Right ventricle myocardium inferior (tissue), 1 donor: Measurements from ENCODE around the gene AGRP. TPM values are rescaled to one million over a fixed set of nuclear protein-coding genes. Genes with fewer than 3 reads are reported as not detected.
A peak's percentile ranks its signal among the peaks of the same experiment; 100 is the strongest.
"Not testable (repeated sequence)": the region's sequence is repeated elsewhere in the genome, so short reads cannot be mapped to it uniquely, and the experiment has no call there.

Experiments
- ATAC-seq: fragments of 200-7000 bp; cut with Tn5 transposase; one replicate; pipeline ENCODE4 v1.9.1; 2020; ENCODE audit warnings: mild to moderate bottlenecking, moderate library complexity
- DNase-seq: peaks from one replicate; pipeline ENCODE4 v3.0.0; 2021; ENCODE audit errors: missing footprints
- intact Hi-C: fragments of 100-400 bp; cut with DNase I; formaldehyde crosslinking; loops from one replicate; pipeline ENCODE4 v1.11.0; 2022
- total RNA-seq: library from RNA; stranded (reverse); fragmentation: NEBNext Ultra II Directional; extraction: Animal tissue kit (Norgen Biotek cat#: 25700); gene quantifications from one replicate; pipeline ENCODE4 v1.2.1, GENCODE V29; 2021
- donor health status: DM: no; HTN: yes; CAD: no; lungs with severe emphysema.

AGRP gene
- total RNA-seq, 1 donor from 2014 or later = not detected

- DNase-seq, ATAC-seq: not testable (repeated sequence)
- intact Hi-C loops = loop anchor here (2.0 kb wide), 2 partner anchors 19 to 85 kb away; no protein-coding TSS in a partner anchor
Observed at GRCh38 chr16:67513892-67514291, 30.5 kb upstream of the AGRP start.

DNA sequence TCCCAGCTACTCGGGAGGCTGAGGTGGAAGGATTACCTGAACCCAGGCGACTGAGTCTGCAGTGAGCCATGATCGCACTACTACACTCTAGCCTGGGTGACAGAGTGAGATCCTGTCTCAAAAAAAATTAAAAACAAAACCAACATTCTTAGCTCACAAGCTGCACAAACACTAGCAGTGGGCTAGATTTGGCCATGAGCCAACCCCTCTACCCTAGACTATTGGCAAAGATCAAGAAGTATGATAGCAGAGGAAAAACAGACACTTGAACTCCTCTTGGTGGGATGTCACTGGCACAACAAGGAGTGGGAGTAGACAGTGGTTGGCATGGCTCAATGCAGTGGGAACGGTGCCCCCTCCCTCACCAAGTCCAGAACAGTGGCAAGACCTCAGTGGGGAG, 25.7 kb upstream of the AGRP start:
- ATAC-seq (no peak), DNase-seq (no peak)
- intact Hi-C loops = no loop called here

- ATAC-seq (no peak), DNase-seq (no peak)
- intact Hi-C loops = no loop called here
Observed at GRCh38 chr16:67506468-67506867, 23.1 kb upstream of the AGRP start.

GRCh38 chr16:67504031-67505021, 21.0 kb upstream of the AGRP start:
- ATAC-seq (peak; percentile 63), DNase-seq (peak; percentile 79)

GRCh38 chr16:67499106-67499505, 15.8 kb upstream of the AGRP start:
- intact Hi-C loops = no loop called here
- ATAC-seq (peak; percentile 90), DNase-seq (no peak)

More at GRCh38 chr16:67504031-67505021, 21.0 kb upstream of the AGRP start:
- intact Hi-C loops = no loop called here

DNA sequence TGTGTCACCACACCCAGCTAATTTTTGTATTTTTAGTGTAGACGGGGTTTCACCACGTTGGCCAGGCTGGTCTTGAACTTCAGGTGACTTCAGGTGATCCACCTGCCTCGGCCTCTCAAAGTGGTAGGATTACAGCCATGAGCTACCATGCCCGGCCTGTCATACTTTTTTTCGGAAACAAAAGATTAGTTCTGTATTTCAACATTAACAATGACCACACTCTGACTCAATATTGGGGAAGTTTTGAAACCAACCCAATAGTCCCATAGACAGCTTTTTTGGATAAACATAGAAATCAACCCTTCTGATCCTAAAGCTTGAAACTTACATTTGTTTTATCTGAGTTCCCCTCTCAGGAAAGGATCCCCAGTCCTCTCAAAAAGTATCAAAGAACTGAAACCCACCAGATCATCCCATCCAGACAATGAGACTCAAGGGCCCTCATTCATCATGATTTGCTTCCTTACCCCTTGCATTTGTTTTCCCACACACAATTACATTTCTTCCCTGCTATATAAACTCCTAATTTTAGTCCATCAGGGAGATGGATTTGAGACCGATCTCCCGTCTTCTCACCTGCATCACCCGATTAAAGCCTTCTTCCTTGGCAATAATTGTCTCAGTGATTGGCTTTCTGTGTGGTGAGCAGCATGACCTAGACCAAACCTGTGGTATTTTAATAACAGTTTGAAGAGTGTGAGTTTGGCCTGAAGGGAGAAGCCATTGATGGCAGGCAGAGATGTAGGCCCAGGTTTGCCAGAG, 7.2 kb upstream of the AGRP start:
- ATAC-seq (no peak), DNase-seq (no peak)
- intact Hi-C loops = no loop called here

- no peak for ATAC-seq
- no peak for DNase-seq
- intact Hi-C loops = no loop called here
Observed at GRCh38 chr16:67489401-67490083, 6.2 kb upstream of the AGRP start.

DNA sequence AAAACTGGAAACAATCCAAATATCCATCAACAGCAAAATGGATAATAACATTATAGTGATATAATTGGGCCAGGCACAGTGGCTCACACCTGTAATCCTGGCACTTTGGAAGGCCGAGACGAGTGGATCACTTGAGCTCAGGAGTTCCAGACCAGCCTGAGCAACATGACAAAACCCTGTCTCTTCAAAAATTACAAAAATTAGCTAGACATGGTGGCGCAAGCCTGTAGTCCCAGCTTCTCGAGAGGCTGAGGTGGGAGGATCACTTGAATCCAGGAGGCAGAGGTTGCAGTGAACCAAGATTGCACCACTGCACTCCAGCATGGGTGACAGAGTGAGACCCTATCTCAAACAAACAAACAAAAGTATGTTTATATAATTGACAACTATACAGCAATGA, 4.2 kb upstream of the AGRP start:
- intact Hi-C loops, ATAC-seq, DNase-seq: not testable (repeated sequence)

DNA sequence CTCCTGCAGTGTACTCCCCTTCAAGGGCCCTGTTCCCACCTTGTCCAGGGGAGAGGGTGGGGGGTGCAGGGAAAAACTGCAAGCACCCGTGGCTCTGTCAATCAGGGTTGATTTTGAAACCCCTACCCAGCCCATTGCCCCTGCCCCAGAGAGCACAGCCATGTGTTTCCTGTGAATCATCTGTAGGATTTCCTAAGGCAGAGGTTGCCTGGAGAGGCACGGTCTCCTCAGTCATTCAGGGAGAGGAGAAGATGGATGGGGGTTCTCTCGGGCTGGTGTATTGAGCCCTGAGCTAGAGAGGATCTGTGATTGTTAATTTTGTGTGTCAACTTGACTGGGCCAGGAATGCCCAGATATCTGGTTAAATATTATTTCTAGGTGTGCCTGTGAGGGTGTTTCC, 3.5 kb upstream of the AGRP start:
- no peak for ATAC-seq
- intact Hi-C loops = no loop called here
- DNase-seq = no peak

- ATAC-seq (no peak), DNase-seq (no peak)
- intact Hi-C loops = loop anchor here (5.0 kb wide), 1 partner anchor 38 kb away; no protein-coding TSS in a partner anchor
Observed at GRCh38 chr16:67483731-67484525, 581 bp upstream of the AGRP start.

- intact Hi-C loops = loop anchor here (5.0 kb wide), 1 partner anchor 40 kb away; no protein-coding TSS in a partner anchor
- DNase-seq (no peak), ATAC-seq (no peak)
Observed at GRCh38 chr16:67482233-67482924, 968 bp downstream of the AGRP start.

GRCh38 chr16:67481561-67482232, 1.6 kb downstream of the AGRP start:
- ATAC-seq = peak; percentile 8
- intact Hi-C loops = loop anchor here (5.0 kb wide), 1 partner anchor 41 kb away; no protein-coding TSS in a partner anchor
- DNase-seq = no peak

DNA sequence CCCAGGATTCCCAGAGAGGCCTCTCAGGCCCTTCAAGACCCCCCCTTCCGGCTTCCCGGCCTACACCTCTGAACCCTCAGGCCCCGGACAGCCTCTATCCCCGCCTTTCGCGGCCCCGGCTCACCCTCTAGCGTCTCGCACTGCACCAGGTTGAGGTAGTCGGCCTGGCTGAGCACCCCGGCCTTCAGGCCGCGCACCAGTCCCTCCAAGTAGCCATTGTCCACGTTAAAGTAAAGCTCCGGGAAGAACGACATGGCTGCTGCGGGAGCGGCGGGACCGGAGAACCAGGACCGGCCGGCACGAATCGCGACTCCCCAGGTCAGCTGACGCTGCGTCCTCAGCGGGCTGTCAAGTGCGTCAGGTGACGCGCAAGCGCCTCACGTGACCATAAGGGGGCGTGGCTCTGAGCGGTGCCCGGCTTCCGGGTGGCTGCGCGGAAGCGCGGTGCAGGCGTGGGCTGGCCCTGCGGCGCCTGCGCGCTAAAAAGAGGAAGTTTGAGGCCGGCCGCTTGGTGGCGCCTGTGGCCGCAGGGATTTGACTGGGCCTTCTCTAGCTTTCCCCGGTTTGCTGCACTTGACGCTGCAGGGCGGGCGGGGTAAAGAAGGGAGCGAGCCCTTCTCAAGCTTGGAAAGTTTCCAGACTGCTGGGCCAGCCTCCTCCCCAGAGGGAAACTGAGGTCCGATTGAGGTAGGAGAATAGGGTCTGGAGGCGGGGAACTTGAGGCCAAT, 2.4 kb downstream of the AGRP start, which contains the start of gene ATP6V0D1:
ATP6V0D1 (minus strand) TSS at position 325 of the 728 bp plus-strand sequence; CDS start at position 254, 71 bp downstream.
- ATAC-seq = peak; percentile 97
- DNase-seq = peak; percentile 99
- intact Hi-C loops = loop anchor here (5.0 kb wide), 1 partner anchor 41 kb away; no protein-coding TSS in a partner anchor

- no peak for DNase-seq
- no peak for ATAC-seq
- intact Hi-C loops = no loop called here
Observed at GRCh38 chr16:67477960-67478554, 5.3 kb downstream of the AGRP start.

GRCh38 chr16:67474551-67475455, 8.5 kb downstream of the AGRP start:
- ATAC-seq = no peak

More at GRCh38 chr16:67474551-67475455, 8.5 kb downstream of the AGRP start:
- peak; percentile 28 for DNase-seq
- intact Hi-C loops = no loop called here
